HG03108 (cell line): ENCODE measurements around the gene AMOTL1.
"Not testable (repeated sequence)": the region's sequence is repeated elsewhere in the genome, so short reads cannot be mapped to it uniquely, and the experiment has no call there.

Source experiments
- ATAC-seq: cut with Tn5 transposase; IDR thresholded peaks from one replicate; pipeline ENCODE4 v1.9.1; 2021; ENCODE audit warnings: moderate library complexity; ENCODE audit not compliant: unreplicated experiment

Gene AMOTL1

DNA sequence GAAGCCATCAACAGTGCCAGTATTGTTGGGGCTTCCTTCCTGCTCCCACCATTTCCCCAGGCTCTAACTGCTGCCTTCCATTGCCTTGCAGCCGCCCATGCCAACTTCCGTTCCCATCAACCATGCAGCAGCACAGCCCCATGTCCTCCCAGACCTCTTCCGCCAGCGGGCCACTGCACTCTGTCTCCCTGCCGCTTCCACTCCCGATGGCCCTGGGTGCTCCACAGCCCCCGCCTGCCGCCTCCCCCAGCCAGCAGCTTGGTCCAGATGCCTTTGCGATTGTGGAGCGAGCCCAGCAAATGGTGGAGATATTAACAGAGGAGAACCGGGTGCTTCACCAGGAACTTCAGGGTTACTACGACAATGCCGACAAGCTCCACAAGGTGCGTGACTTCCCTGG, 53.3 kb downstream of the AMOTL1 start:
- ATAC-seq: no peak

DNA sequence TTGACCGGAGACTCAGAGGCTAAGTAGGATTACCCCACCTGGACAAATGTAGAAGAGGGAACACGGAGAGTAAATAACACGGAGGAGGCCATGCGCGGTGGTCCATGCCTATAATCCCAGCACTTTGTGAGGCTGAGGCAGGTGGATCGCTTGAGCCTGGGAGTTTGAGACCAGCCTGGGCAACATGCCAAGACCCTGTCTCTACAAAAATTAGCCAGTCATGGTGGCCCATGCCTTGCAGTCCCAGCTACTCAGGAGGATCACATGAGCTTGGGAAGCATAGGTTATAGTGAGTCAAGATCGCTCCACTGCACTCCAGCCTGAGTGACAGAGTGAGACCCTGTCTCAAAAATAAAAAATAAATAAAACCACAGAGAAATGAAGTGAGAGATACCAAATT, 53.9 kb downstream of the AMOTL1 start:
- no peak for ATAC-seq

DNA sequence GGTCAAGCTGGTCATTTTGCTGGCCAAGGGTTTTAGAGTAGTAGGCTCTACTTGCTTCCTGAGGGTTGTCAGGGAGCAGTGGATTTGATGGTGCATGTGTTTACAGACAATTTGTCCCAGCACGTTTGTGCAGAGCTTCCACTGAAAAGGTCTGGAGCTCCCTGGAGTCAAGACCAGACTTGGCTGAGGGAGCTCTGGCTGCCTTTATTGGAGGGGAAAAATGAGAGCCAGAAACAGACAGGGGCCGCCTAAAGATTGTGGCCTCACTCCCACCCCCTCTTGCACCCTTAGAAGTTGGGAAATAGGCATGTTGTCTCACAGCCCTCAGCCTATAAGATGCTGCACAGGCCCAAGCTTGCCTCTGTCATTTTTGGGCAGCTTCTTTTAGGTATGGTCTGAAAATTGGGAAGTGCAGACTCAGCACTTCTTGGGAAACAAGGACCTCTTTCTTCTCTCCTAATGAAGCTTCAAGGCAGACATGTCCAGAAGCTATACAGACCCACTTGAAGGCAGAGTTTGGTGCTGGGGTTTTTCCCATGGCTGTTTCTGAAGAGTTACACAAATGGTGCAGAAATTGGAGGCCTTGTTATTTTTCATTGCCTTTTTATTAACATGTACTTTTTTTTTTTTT, 55.1 kb downstream of the AMOTL1 start:
- no peak for ATAC-seq

DNA sequence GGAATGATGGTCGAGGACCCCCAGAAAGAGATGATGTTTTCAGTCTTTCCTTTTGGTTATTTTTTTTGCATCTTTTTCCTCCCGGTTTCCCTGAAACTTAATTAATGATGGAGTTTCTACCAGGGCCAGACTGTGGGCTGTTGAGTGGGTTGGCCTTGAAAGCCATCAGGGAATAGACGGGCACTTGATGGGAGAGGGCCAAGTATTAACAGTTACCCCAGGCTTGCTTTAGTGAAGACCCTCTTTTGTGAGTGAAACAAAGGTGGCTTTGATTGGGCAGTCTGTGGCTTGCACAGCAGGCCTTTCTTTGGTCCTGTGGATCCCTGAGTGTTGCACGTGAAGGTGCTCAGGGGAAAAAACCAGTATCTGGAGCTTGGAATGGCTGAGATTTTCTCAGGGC, 56.9 kb downstream of the AMOTL1 start:
- ATAC-seq: no peak

DNA sequence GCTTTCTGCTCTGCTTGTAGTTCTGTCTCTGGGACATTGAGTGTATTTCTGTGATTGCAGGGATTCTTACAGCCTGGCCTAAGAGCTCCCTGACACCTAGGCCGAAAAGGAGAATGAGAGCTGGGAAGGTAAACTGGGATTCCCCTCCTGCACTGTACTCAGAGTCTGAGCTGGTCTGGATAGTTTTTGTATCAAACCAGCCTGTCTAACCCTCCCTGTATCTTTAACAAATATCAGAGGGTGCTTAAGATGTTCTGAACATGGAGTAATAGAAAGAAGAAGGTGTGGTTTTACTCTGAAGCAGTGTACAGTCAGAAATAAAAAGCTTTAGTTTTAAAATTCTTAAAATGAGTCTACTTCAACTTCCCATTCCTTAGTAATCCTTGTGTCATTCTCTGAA, 57.3 kb downstream of the AMOTL1 start:
- no peak for ATAC-seq

DNA sequence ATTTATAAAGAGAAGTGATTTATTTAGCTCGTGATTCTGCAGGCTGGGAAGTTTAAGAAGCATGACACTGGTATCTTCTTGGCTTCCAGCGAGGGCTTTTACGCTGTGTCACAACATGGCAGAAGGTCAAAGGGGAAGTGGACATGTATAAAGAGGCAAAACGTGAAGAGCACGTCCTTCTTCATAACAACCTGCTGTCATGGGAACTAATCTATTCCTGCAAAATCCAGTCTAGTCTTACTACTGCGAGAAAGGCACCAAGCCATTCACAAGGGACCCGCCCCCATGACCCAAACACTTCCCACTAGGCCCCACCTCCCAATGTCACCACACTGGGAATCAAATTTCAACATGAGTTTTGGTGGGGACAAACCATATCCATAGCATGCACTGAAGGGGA, 58.3 kb downstream of the AMOTL1 start:
- ATAC-seq: no peak

DNA sequence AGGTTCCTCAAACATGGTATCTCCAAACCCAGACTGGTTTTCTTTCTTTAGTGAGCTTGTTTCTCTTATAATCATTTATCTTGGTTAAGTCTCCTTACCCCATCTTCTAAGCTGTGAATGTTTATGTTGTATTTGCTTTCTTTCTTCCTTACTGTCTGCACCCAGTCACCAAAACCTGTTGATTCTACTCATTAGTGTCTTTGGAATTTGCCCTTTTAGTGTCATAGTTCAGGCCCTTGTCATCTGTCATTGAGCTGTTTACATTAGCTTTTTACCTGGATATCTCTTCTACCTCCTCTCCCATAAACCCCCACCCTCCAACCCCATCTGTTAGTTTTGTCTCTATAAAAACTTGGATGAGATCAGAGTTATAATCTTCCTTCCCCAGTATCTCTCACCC, 59.9 kb downstream of the AMOTL1 start:
- no peak for ATAC-seq

DNA sequence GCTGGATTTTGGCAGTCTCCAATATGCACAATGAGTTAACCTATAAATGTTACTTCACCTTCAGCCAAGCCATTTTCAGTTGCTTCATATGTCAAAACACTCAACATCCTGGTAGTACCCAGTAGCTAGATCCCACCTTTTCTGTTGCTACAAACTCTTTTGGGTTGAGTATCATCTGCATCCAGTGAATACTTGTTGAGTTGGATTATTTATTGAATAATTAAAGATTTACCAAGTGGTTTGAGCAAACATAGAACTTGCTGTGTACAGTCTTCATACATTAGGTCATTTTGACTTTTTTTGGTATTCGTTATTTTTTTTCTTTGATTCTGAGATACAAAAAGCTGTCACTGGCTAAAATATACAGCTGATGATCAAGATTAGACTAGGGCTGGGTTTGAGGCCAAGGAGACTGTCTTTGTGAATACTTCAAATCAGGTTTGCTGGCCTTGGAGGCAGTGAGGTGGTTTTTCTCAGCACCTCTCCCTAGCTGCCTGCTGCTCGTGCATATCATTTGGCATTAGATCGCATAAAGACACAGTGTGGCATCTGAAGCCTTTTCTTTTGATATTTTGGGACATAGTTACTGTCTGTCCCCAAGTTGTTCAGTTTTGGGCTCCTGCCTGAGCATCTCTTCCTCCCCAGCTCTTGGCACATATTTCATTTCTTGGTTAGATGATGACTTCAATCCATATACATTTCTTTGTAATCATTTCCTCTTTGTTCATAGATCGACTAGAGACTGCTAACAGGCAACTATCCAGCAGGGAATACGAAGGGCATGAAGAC, 62.8 kb downstream of the AMOTL1 start:
- ATAC-seq: no peak

- ATAC-seq: no peak
These were observed 63.4 kb downstream of the AMOTL1 start for GRCh38 chr11:94831529-94831928.

- no peak for ATAC-seq
These were observed 64.6 kb downstream of the AMOTL1 start for GRCh38 chr11:94832604-94833235.

DNA sequence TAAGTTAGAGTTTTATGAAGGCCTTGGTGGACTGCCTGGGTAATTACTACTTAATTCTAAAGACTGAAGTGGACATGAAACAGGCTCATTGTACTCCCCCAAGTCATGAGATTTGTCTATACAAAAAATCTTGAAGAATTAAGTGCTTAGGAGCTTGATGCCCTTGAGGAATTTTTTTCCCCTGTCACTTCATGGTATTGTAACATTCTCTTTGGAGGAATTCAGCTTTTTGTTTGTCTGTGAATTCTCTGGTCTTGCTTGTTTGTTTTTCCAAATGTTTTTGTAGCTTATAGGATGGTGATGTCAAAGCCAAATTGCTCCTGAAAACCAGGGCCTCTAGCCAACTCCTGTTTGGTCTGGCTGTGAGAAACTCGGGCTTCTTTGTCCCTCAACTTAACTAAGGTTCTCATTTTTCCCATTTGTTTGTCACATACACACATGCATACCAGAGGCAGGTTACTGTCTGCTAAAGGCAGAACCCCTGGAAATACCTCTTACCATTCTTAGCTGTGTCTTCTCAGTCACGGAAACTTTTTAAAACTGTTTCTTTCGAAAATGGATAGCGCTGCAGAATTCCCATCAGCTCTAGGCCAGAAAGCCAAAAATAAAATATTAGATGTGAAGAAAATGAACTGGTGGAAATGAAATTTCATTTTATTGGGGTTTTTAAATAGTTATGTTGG, 66.9 kb downstream of the AMOTL1 start:
- ATAC-seq: no peak

DNA sequence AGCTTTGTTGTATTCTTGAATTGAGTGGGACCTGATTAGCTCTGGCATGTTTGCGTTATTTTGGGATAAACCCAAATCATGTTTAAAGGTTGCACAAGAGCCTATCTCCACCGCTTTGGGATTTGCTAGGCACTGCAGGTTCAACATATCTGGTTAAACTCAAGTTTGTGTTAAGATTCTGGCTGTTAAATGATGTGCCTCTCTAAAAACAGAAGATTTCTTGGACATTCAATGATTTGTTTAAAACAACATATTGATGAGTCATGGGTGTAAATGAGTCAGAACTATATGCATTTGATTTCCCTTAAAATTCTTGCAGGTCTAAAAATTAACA, 67.4 kb downstream of the AMOTL1 start:
- no peak for ATAC-seq

GRCh38 chr11:94837317-94837716, 69.2 kb downstream of the AMOTL1 start:
- ATAC-seq: no peak

GRCh38 chr11:94838027-94838731, 70.0 kb downstream of the AMOTL1 start:
- no peak for ATAC-seq

DNA sequence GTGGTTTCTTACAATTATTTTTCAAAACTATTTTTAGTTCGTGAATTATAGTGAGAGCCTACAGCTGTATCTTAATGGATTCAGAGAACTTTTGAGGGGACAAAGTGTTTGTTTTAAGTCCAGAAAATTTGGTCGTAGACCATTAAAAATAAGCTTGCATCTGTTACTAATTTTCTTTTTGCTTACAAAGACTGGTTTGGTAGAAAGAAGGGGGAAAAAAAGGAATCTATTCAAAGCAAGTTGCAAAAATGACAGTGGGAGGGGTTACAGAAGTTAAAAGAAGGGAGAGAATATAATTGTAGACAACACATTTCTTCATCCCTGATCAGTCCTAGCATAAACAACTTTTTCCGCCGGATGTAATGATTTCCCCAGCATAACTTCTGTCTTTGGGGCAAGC, 72.1 kb downstream of the AMOTL1 start:
- ATAC-seq: no peak

- ATAC-seq: no peak
These were observed 75.9 kb downstream of the AMOTL1 start for GRCh38 chr11:94844031-94844430.

DNA sequence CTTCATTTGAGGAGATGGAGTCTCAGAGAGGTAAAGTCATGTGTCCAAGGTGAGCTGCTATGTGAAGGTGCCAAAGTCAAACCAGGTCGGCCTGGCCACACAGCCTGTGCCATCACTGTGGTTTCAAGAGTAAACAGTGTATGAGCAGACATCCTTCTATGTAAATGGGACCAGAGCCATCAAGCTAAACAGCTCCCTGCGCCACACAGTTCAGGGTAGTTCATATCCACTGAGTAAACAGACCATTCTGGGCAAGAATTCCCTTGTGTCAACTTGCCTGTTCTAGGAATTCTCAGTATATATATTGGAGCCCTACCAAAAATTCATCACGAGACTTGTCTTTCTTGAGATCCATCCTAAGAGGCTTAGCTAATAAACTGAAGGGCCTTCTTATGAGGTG, 77.5 kb downstream of the AMOTL1 start:
- ATAC-seq: no peak

DNA sequence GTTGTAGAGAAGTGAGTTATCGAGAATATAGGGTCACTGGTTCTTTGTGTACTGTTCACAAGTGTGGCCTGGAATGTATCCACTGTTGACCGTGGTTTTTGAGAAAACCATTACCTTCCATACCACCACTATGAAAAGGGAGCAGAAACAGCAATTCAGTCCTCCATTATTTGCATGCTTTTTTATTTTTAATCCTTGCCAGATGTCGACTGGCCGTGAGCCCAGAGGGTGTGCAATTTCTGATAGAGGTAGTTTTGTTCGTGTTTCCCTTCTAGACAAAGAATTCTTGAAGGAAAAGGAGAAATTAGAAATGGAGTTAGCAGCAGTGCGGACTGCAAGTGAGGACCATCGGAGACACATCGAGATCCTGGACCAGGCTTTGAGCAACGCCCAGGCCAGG, 81.7 kb downstream of the AMOTL1 start:
- ATAC-seq: no peak

GRCh38 chr11:94851864-94852636, 83.9 kb downstream of the AMOTL1 start:
- no peak for ATAC-seq

DNA sequence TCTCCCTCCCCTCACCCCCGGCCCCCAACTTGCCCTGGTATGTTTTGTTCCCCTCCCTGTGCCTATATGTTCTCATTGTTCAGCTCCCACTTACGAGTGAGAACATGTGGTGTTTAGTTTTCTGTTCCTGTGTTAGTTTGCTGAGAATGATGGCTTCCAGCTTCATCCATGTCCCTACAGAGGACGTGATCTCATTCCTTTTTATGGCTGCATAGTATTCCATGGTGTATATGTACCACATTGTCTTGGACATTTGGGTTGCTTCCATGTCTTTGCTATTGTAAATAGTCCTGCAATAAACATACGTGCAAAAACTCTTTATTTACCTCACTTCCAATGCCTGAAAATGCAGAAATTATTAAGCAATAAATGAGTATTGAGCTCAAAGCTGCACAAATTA, 85.1 kb downstream of the AMOTL1 start:
- not testable (repeated sequence) for ATAC-seq
